ENCODE measurements around the gene TMOD1.

The TMOD1 gene

GRCh38 chr9:97562542-97562941 is 61.1 kb downstream of the TMOD1 start:
- H3K27ac ChIP-seq, result no peak overlapping the region
- TF ChIP-seq CTCF (IDR thresholded peaks at IDR 0.05), result no peak
- TF ChIP-seq ZFX (IDR thresholded peaks at IDR 0.05; ENCODE audit: borderline replicate concordance), result no peak

GRCh38 chr9:97563458-97564135 is 62.1 kb downstream of the TMOD1 start:
- TF ChIP-seq ZFX (IDR thresholded peaks at IDR 0.05; ENCODE audit: borderline replicate concordance) (no peak), CTCF (IDR thresholded peaks at IDR 0.05) (no peak)
- no peak overlapping the region for H3K27ac ChIP-seq

GRCh38 chr9:97564291-97565175 is 63.1 kb downstream of the TMOD1 start:
- no peak overlapping the region for H3K27ac ChIP-seq
- TF ChIP-seq ZFX (IDR thresholded peaks at IDR 0.05; ENCODE audit: borderline replicate concordance) (no peak), CTCF (IDR thresholded peaks at IDR 0.05) (no peak)

GRCh38 chr9:97565262-97565661 is 63.8 kb downstream of the TMOD1 start:
- H3K27ac ChIP-seq, result no peak overlapping the region
- TF ChIP-seq ZFX (IDR thresholded peaks at IDR 0.05; ENCODE audit: borderline replicate concordance) (no peak), CTCF (IDR thresholded peaks at IDR 0.05) (no peak)

- H3K27ac ChIP-seq, result no peak overlapping the region
- no peak for TF ChIP-seq CTCF (IDR thresholded peaks at IDR 0.05)
- TF ChIP-seq ZFX (IDR thresholded peaks at IDR 0.05; ENCODE audit: borderline replicate concordance), result no peak
Observed at GRCh38 chr9:97567182-97567893, 65.9 kb downstream of the TMOD1 start.

GRCh38 chr9:97567894-97568202 is 66.4 kb downstream of the TMOD1 start:
- TF ChIP-seq ZFX (IDR thresholded peaks at IDR 0.05; ENCODE audit: borderline replicate concordance) (no peak), CTCF (IDR thresholded peaks at IDR 0.05) (no peak)
- H3K27ac ChIP-seq, result no peak overlapping the region

All from 22Rv1 (cell line).